ENCODE results near the gene EFCAB9. TPM values are rescaled to one million over a fixed set of nuclear protein-coding genes. Genes with fewer than 3 reads are reported as not detected.
A peak's percentile ranks its signal among the peaks of the same experiment; 100 is the strongest.
"Not testable (repeated sequence)": the region's sequence is repeated elsewhere in the genome, so short reads cannot be mapped to it uniquely, and the experiment has no call there.

The EFCAB9 gene
- not detected for total RNA-seq
- long read RNA-seq: 0 reads

DNA sequence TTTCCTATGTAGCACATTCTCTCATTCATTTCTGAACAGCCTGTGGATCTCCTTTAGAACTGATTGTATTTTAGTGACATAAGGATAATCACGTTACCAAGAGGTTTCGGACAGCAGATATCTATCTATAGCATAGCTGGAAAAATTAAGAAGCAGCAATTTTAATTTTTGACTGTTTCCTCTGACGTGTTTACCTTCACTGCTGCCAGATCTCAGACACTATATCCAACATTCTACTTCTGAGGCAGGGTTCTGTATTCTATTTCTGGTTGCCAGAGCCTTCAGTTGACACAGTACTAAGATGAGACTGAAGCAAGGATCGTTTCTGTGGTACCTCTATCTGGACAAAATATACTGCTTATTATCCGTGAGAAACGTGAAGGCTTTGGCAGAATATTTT is at the start of gene EFCAB9:
Gene EFCAB9 (plus strand): TSS at position 301 of the 400 bp plus-strand sequence. CDS start 1 bp downstream, at position 302.
- no peak for ATAC-seq
- DNase-seq (ENCODE audit: missing footprints): no peak
- intact Hi-C loops (cut with DNase I): no loop called here

DNA sequence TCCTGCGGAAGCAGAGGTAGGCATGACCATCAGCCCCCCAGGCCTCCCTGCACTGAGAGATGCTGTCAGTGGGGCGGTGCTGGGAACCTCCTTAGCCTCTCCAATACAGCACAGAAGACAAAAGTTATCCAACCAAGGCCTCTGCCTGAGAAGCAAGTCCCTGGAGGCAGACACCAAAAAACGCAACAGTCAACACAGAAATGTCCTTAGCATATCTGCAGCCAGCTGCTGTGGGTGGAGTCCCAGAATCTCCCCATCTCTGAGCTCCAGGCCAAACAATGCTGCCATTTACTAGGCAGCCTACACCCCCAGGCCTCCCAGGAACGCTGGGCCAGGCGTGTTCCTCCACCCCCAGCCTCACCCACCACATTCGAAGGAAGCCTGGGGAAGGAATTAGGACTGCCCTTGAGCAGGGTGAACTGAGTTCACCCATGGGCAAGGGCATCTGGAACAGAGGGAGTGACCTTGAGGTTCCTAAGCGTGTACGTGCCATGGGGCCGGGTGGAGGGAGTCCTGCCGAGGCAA is 49.6 kb upstream of the EFCAB9 start:
- ATAC-seq (peak; percentile 88), DNase-seq (ENCODE audit: missing footprints) (no peak)
- intact Hi-C loops (cut with DNase I): no loop called here

DNA sequence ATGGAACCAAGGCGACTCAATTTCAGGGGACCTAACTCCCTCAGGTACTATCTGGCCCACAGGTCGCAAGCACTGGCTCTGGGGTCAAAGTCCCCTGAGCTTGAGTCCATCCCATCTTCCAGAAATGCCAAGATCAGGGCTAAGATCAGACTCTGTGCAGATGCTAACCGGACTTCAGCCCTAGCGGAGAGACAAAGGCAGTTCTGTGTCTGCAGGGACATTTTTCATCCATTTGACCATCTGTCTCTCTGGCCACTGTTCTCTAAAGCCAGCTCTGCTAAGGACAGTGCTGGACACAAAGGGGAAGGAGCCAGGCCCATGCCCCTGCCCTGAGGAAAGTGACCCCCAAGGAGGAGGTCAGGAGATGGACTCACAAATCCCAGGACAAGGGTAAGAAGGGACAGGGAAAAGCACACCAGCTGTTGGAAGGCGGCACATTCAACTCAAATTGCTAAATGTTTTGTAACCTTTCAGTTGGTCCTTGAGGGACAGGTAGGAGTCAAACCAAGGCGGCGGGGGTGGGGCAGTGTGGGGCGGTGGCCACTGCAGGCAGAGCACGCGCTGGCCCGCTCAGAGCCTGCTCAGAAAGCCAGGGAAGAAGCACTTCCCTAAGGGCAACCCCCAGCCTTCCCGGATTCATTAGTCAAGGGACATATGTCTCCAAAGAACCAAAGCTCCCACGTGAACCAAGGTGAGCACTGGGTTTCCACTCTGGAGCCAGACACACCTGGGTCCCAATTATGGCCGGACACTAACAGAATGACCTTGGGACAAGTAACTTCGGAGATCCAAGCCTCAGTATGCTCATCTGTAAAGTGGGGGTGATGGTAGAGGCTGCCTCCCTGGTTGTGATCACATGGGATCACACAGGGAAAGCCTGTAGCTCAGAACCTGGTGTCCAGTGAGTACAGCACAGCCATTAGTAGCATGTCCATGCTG is 48.8 kb upstream of the EFCAB9 start:
- no peak for ATAC-seq
- no peak for DNase-seq (ENCODE audit: missing footprints)
- intact Hi-C loops (cut with DNase I): no loop called here

DNA sequence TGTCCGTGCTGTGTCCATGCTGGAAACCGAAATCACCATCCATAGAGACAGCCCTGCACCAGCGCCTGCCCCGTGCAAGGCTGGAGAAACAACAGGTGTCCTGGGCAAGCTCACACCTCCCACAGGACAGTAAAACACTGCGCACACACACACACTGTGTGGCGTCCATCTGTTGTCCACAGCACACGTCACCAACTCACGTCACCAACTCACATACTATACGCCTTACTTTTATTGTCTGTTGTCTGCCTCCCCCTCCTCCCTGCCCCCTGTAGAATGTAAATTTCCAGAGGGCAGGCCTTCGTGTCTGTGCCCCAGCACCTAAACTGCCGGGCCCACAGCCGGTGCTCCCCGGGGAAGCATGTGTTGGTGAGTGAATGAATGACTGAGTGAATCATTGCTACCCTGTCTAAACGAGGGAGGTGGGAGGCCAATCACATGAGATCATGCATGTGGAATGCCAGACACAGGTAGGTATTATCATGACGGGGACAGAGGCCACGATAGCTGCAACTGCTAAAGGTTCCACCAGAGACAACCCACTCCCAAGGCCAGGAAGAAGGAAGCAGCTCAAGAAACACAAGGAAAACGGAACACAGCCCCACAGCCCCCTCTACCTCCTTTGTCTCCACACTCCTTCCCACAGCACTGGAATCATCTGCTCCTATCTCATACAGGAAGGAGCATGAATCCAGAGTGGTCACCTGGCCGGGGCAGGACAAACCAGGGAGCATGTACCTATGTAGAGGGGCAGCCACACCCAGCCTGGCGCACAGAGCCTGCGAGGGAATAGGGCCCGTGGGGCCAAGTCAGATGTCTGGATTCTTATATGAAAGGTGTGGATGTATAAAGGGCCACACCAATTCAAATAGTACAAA is 47.9 kb upstream of the EFCAB9 start:
- intact Hi-C loops (cut with DNase I): no loop called here
- no peak for DNase-seq (ENCODE audit: missing footprints)
- no peak for ATAC-seq

DNA sequence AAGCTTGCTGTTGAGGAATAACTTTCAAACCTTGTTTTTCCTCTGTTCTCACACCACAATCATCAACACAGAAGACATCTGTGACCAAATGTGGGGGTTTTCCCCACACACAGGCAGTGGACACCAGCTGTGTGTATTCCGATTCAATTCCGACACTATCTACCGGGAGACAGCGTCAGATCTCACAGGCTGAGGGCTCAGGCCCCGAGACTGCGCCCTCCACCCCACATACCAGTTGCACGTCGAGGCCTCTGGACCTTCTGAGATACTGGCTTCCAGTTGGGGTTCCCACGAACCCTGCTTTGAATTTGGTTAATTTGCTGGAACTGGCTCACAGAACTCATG is 47.3 kb upstream of the EFCAB9 start:
- intact Hi-C loops (cut with DNase I): no loop called here
- DNase-seq (ENCODE audit: missing footprints) (no peak), ATAC-seq (no peak)

DNA sequence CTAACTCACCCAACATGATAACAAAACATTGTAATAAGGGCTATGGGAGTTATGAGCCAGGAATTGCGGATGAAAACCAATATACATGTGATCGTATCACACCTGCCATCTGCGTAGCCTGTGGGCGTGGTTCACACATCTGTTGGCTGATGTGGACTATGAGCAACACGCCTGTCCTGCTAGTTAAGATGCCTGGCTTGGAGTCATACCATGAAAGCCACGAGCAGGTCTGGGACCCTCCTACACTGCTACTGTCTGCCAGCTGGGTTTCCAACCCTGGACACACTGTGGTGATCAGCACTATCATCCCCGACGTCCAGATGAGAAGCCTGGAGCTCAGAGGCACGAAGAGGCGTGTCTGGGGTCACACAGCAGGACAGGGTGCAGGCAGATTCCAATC is 46.1 kb upstream of the EFCAB9 start:
- DNase-seq (ENCODE audit: missing footprints) (no peak), ATAC-seq (no peak)
- intact Hi-C loops (cut with DNase I): no loop called here

DNA sequence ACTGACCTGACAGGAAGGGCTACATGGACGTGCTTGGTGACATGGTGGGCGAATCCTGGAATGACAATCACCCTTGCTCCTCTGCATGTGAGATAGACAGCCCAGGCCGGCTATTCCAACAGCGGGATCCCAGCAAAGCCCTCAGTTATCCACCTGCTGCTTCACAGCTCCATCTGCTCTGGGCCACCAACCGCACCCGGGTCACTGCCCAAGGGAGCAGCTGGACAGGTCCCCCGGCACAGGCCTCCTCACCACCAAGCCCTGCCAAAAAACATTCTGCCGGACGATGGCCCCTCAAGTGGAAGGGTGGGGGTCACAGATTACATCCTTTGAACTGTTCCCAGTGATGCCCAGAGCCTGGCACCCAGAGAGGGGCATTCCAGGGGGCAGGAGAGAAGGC is 45.6 kb upstream of the EFCAB9 start:
- intact Hi-C loops (cut with DNase I): no loop called here
- ATAC-seq (no peak), DNase-seq (ENCODE audit: missing footprints) (no peak)

DNA sequence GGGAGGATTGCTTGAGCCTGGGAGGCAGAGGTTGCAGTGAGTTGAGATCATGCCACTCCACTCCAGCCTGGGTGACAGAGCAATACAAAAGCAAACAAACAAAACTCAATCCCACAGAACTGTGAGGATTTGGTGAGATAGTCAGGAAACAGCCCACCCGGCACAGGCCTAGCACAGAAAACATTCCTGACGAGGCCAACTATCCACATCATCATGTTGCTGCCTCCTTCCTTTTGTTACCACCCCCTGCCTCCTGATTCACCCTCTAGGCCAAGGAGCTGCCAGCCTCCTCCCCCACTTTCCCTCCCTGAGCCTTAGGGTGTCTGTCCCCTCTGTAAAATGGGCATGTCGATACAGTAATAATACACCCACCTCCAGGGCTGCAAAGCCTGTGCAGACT is 44.9 kb upstream of the EFCAB9 start:
- DNase-seq (ENCODE audit: missing footprints): no peak
- intact Hi-C loops (cut with DNase I): no loop called here
- ATAC-seq: no peak

DNA sequence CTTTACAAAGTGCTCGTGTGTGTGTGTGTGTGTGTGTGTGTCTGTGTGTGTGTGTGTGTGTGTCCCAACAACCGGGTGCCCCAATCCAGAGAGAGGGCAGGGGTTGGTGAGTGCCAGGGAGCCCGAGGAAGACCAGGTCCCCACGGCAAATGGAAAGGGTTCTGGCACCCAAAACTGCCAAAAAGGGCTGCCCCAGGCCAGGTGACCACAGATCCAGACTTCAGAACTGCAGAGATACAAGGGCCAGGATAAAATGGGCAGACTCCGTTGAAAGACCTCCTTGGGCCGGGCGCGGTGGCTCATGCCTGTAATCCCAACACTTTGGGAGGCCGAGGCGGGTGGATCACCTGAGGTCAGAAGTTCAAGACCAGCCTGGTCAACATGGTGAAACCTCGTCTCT is 44.5 kb upstream of the EFCAB9 start:
- intact Hi-C loops (cut with DNase I); DNase-seq (ENCODE audit: missing footprints); ATAC-seq: not testable (repeated sequence)

DNA sequence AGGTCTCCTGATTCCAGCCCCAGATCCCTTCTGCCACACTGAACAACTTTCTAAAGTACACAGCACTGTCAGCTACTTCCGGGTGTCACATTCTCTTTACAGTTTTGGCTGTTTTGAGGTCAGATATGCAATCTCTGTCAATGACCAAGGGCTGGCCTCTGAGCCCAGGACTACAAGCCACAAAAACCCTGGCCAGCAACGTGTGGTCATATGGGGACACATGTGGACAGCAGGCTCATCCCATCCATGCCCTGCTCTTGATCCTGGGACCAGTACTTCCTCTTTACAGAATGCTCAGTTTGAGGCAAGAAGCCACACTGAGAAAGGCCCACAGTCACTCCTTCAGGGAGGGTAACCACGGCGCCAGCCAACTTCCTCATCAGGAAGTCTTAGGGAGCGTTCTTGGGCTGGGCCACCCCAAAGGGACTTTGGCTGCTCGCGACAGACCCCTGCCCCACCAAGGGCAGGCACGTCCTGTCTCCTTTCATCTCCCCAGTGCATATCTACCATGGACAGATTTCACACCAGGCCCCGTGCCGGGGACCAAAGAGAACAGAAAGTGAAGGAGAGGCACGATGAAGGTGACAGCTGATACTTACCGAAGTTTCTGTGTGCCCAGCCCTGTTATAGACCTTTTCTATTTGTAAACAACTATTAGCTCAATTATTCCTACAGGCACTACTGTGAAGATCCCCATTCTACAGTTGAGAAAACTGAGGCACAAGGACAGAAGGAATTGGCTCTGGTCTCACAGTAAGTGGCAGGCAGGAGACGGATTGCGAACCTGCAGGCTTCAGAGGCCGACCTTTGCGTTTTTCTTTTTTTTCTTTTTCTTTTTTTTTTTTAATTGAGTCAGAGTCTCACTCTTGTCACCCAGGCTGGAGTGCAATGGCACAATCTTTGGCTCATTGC is 43.2 kb upstream of the EFCAB9 start:
- peak; percentile 90 for DNase-seq (ENCODE audit: missing footprints)
- intact Hi-C loops (cut with DNase I): no loop called here
- peak; percentile 72 for ATAC-seq

DNA sequence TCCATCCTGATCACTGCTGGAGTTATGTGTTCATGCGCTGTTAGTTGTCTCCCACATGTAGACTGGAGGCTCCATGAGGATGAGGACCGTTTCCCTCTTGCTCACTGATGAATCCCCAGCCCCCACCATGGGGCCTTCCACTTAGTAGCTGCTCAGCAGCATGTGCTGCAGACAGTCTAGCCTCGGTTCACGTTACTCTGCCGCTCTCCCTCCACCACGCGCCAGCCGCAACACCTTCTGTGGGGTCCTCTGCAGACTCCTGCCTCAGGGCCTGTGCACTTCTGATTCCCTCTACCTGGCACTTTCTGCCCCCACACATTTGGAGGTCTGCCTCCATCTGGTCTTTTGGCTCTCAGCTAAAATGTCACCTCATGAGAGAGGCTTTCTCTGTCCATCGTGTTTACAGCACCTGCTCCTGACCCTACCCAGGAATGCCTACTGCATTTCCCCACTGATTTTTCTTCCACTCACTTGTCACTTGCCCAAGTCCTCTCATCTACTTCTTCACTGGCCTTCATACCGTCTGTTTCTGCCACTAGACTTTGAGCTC is 42.2 kb upstream of the EFCAB9 start:
- ATAC-seq (no peak), DNase-seq (ENCODE audit: missing footprints) (no peak)
- intact Hi-C loops (cut with DNase I): no loop called here

DNA sequence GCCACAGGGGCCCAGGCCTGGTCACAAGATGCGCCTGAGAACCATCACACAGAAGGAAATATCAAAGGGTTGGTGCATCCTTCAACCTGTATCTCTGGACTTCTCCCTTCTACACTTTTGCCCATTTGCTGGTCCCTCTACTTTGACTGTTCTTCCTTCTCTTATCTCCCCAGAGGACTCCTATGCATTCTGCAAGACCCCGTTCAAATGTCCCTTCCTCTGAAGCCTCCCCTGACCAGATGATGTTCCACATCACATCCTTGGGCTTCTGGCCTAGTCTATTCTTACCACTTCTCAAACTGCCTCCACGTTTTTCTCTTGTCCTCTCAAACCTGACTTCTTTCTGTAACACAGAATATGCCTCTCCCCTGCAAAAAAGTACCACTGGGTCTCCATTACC is 40.3 kb upstream of the EFCAB9 start:
- ATAC-seq (no peak), DNase-seq (ENCODE audit: missing footprints) (no peak)
- intact Hi-C loops (cut with DNase I): no loop called here

DNA sequence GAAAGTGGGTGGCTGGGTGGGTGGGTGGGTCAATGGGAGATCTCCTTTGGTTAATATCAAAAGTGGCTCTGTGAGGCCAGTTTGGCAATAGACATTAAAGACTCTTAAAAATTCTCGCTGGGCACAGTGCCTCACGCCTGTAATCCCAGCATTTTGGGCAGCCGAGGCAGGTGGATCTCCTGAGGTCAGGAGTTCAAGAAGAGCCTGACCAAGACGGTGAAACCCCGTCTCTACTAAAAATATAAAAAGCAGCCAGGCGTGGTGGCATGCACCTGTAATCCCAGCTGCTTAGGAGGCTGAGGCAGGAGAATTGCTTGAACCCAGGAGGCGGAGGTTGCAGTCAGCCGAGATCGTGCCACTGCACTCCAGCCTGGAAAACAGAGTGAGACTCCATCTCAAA is 38.9 kb upstream of the EFCAB9 start:
- intact Hi-C loops (cut with DNase I); DNase-seq (ENCODE audit: missing footprints); ATAC-seq: not testable (repeated sequence)

DNA sequence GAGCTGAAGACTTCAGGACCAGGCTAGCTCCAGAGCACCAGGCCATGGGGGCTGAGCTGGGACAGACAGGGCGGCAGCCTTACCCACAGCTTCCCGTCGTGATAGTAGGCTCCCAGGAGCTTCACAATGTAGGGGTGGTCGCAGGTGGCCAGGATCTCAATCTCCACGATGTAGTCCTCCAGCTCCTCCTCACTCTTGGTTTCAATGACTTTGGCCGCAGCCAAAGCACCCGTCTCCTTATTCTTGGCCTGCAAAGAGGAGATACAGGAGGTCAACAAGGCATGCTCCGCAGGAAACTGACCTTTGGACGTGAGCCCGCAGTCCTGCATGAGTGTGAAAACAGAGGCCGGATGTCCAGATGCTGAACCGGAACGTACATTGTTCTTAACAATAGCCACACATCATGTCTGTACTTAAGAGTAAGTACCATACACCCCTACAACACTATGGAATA is 37.4 kb upstream of the EFCAB9 start:
- peak; percentile 30 for ATAC-seq

DNA sequence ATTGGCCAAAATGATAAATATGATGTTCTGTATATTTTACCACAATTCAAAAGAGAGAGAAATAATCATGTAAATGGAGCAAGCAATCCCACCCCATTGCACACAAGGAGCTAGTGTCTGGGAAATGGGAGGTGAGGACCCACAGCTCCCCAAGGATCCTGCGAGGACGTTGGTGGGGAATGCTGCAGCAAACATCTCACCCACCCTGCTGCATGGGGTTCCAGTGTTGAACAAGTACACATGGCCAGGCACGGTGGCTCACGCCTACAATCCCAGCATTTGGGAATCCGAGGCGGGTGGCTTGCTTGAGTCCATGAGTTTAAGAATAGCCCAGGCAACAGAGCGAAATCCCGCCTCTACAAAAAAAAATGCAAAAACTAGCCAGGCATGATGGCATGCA is 35.0 kb upstream of the EFCAB9 start:
- intact Hi-C loops (cut with DNase I): no loop called here
- no peak for ATAC-seq

More for the DNA sequence above, 37.4 kb upstream of the EFCAB9 start:
- peak; percentile 69 for DNase-seq (ENCODE audit: missing footprints)
- intact Hi-C loops (cut with DNase I): no loop called here

DNA sequence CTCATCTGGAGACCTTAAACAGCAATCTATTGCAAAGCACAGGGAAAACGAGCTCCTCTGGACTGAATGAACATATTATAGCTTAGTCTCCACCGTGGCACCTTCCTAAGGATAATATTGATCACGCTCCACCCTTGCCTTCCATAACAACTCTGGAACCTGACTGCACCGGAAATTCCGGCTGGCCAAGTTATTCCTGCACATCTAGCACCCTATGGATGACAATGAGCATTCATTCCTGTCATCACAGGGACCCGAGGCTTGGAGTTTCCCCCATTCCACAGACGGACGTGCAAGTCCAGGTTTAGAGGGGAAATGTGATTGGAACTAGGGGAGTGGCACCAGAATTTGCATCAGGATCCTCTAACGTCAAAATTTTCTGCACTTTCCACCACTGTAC is 33.5 kb upstream of the EFCAB9 start:
- no peak for ATAC-seq
- no peak for DNase-seq (ENCODE audit: missing footprints)
- intact Hi-C loops (cut with DNase I): no loop called here

More for the DNA sequence above, 35.0 kb upstream of the EFCAB9 start:
- no peak for DNase-seq (ENCODE audit: missing footprints)

DNA sequence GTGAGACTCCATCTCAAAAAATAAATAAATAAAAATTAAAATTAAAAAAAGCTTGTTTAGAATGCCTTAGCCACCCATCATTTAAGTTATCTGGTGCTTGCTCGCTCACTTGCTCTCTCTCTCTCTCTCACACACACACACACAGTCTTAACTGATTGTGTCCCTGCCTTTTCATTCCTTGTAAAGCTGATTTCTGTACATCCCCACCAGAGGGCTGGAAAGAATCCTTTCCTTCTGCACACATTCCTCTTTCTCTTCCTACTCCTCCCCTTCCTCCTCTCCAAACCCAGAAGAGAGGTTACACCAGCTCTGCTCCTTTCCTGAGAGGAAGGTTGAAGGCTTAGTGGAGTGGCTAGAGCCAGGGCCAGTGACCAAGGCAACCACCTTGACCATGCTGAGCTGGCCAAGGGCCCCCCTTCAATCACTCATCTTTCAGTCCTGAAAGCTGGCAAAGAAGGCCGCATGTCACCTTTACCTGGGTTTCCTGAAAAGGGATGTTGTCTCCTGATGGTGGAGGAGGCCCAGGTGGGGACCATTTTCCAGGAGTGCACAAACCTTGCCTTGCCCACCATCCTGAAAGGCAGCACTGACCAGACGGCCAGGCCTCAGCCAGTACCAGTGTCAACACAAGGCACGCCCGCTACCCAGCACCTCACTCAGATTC is 31.5 kb upstream of the EFCAB9 start:
- no peak for ATAC-seq
- no peak for DNase-seq (ENCODE audit: missing footprints)
- intact Hi-C loops (cut with DNase I): no loop called here

DNA sequence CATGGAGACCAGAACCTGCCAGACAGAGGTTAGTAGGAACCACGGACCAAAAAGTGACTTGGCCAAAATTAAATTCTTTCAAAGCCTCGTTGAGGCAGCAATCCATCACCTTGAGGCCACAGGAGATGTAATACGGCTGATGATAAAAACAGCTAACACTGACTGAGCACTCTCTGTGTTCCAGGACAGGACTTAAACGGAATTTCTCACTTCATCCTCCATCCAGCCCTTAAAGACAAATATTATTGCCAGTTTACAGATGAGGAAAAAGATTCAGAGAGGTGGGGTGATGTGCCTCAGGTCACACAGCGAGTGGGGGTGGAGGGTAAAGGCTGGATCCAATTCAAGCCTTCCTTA is 31.0 kb upstream of the EFCAB9 start:
- DNase-seq (ENCODE audit: missing footprints) (no peak), ATAC-seq (no peak)
- intact Hi-C loops (cut with DNase I): no loop called here
